IMR-90 (cell line): ENCODE measurements around the gene DGKB. TPM values are rescaled to one million over a fixed set of nuclear protein-coding genes. Genes with fewer than 3 reads are reported as not detected.

Source experiments
- ATAC-seq: fragments of 200-7000 bp; cut with Tn5 transposase; 2 replicates; pipeline ENCODE4 v1.9.1; 2020; ENCODE audit warnings: low read depth, mild to moderate bottlenecking, moderate library complexity
- BruUV-seq: library from RNA; stranded (reverse); fragments of 400-500 nt; replicated peaks from 2 replicates; lab custom pipeline; 2021; lab: Mats Ljungman, UMichigan
- CTCF ChIA-PET: fragments of 300-600 bp; formaldehyde crosslinking; extraction: SDS; loops from one replicate; lab custom pipeline; 2021; ENCODE audit warnings: antibody characterized with exemption; lab: Yijun Ruan, JAX
- POLR2A ChIA-PET: fragments of 300-600 bp; sonication (Branson Sonifier 250); formaldehyde crosslinking; loops from one replicate; lab custom pipeline; 2022; ENCODE audit warnings: antibody characterized with exemption; ENCODE audit not compliant: unreplicated experiment; lab: Charles Lee
- DNase-seq: peaks from one replicate; pipeline ENCODE4 v3.0.0; 2013
- H2AFZ ChIP-seq: replicated peaks from 2 replicates; pipeline ENCODE3; 2013; ENCODE audit warnings: low read length, mild to moderate bottlenecking; ENCODE audit not compliant: poor library complexity
- H2AK5ac ChIP-seq: 2 replicates; pipeline ENCODE4 v1.6.1; 2013; ENCODE audit warnings: low read depth, low read length, inconsistent platforms
- H2AK9ac ChIP-seq: replicated peaks from 2 replicates; pipeline ENCODE3; 2013; ENCODE audit warnings: mild to moderate bottlenecking, low read depth, low read length, moderate library complexity; ENCODE audit not compliant: poor library complexity
- H2BK120ac ChIP-seq: 2 replicates; pipeline ENCODE4 v1.6.1; 2013; ENCODE audit warnings: low read depth, low read length, inconsistent platforms
- H2BK15ac ChIP-seq: 3 replicates; pipeline ENCODE4 v1.6.1; 2013; ENCODE audit warnings: low read depth, low read length, inconsistent platforms
- H2BK20ac ChIP-seq: 2 replicates; pipeline ENCODE4 v1.6.1; 2013; ENCODE audit warnings: low read depth, mild to moderate bottlenecking, inconsistent platforms, low read length, moderate library complexity
- H2BK5ac ChIP-seq: 2 replicates; pipeline ENCODE4 v1.6.1; 2013; ENCODE audit warnings: mild to moderate bottlenecking, low read depth, low read length, inconsistent platforms; ENCODE audit not compliant: poor library complexity, severe bottlenecking
- H3K14ac ChIP-seq: replicated peaks from 2 replicates; pipeline ENCODE4 v1.6.1; 2013; ENCODE audit warnings: low read depth, low read length, inconsistent platforms
- H3K18ac ChIP-seq: 2 replicates; pipeline ENCODE4 v1.6.1; 2013; ENCODE audit warnings: low read depth, low read length, control low read depth
- H3K23ac ChIP-seq: 2 replicates; pipeline ENCODE4 v1.6.1; 2013; ENCODE audit warnings: low read depth, low read length, inconsistent platforms
- H3K27ac ChIP-seq: 2 replicates; pipeline ENCODE4 v1.5.1; 2013; ENCODE audit warnings: mild to moderate bottlenecking, control low read depth, low read length; ENCODE audit not compliant: insufficient read depth
- H3K27me3 ChIP-seq: 2 replicates; pipeline ENCODE4 v1.6.1; 2013; ENCODE audit warnings: low read length; ENCODE audit not compliant: control insufficient read depth, insufficient read depth
- H3K36me3 ChIP-seq: 2 replicates; pipeline ENCODE4 v1.6.1; 2013; ENCODE audit warnings: low read length, mixed read lengths; ENCODE audit not compliant: control insufficient read depth, insufficient read depth
- H3K4ac ChIP-seq: 2 replicates; pipeline ENCODE4 v1.6.1; 2013; ENCODE audit warnings: low read depth, low read length, inconsistent platforms
- H3K4me1 ChIP-seq: 2 replicates; pipeline ENCODE4 v1.6.1; 2013; ENCODE audit warnings: low read length, mixed read lengths; ENCODE audit not compliant: control insufficient read depth, insufficient read depth
- H3K4me2 ChIP-seq: 2 replicates; pipeline ENCODE4 v1.6.1; 2013; ENCODE audit warnings: low read depth, mild to moderate bottlenecking, control low read depth, low read length, moderate library complexity
- H3K4me3 ChIP-seq: 2 replicates; pipeline ENCODE4 v1.5.1; 2013; ENCODE audit warnings: low read depth, mild to moderate bottlenecking, control low read depth, low read length, moderate library complexity; ENCODE audit not compliant: insufficient read depth
- H3K56ac ChIP-seq: 2 replicates; pipeline ENCODE4 v1.6.1; 2013; ENCODE audit warnings: low read length, inconsistent platforms; ENCODE audit not compliant: insufficient read depth; ENCODE audit errors: extremely low read depth
- H3K79me1 ChIP-seq, 2 experiments: 2 replicates each; pipeline ENCODE4 v1.6.1; 2013; ENCODE audit warnings: low read length in 2 of 2, inconsistent platforms in 1 of 2, low read depth in 1 of 2
- H3K9ac ChIP-seq: 2 replicates; pipeline ENCODE4 v1.6.1; 2013; ENCODE audit warnings: low read depth, low read length, control low read depth
- H3K9me1 ChIP-seq: 2 replicates; pipeline ENCODE4 v1.6.1; 2013; ENCODE audit warnings: low read length, inconsistent platforms; ENCODE audit not compliant: insufficient read depth
- H3K9me3 ChIP-seq: 2 replicates; pipeline ENCODE4 v1.6.1; 2013; ENCODE audit warnings: low read length; ENCODE audit not compliant: control insufficient read depth, insufficient read depth
- H4K20me1 ChIP-seq: 2 replicates; pipeline ENCODE4 v1.6.1; 2013; ENCODE audit warnings: low read length, inconsistent platforms; ENCODE audit not compliant: insufficient read depth
- H4K5ac ChIP-seq: 2 replicates; pipeline ENCODE4 v1.6.1; 2013; ENCODE audit warnings: mild to moderate bottlenecking, low read depth, low read length, control low read depth
- H4K8ac ChIP-seq, 2 experiments: 2 replicates each; pipeline ENCODE4 v1.6.1; 2013; ENCODE audit warnings: low read depth in 2 of 2, low read length in 2 of 2, control low read depth in 1 of 2, inconsistent platforms in 1 of 2
- H4K91ac ChIP-seq: 2 replicates; pipeline ENCODE4 v1.6.1; 2013; ENCODE audit warnings: low read depth, low read length, inconsistent platforms; ENCODE audit not compliant: insufficient read depth
- BHLHE40 ChIP-seq: fragments of 150-350 bp; IDR thresholded peaks from 2 replicates; pipeline ENCODE4 v1.6.1; 2016; ENCODE audit warnings: mild to moderate bottlenecking, low read depth, low read length
- CEBPB ChIP-seq: IDR thresholded peaks from 2 replicates; pipeline ENCODE4 v1.6.1; 2012; ENCODE audit warnings: low read depth, low read length, improper control_type of control experiment
- CHD1 ChIP-seq: IDR thresholded peaks from 2 replicates; pipeline ENCODE4 v1.6.1; 2012; ENCODE audit warnings: low read depth, low read length, improper control_type of control experiment
- FOS ChIP-seq: fragments of 150-350 bp; IDR thresholded peaks from 2 replicates; pipeline ENCODE4 v1.6.1; 2016; ENCODE audit warnings: low read depth, low read length
- MAFK ChIP-seq: IDR thresholded peaks from 2 replicates; pipeline ENCODE4 v1.6.1; 2012; ENCODE audit warnings: low read depth, low read length, improper control_type of control experiment
- MAZ ChIP-seq: IDR thresholded peaks from 2 replicates; pipeline ENCODE4 v1.6.1; 2012; ENCODE audit warnings: low read depth, mild to moderate bottlenecking, low read length, improper control_type of control experiment, moderate library complexity, borderline replicate concordance
- MXI1 ChIP-seq: IDR thresholded peaks from 2 replicates; pipeline ENCODE4 v1.6.1; 2012; ENCODE audit warnings: low read depth, mild to moderate bottlenecking, low read length, moderate library complexity, borderline replicate concordance
- NFE2L2 ChIP-seq: fragments of 150-350 bp; IDR thresholded peaks from 2 replicates; pipeline ENCODE4 v1.6.1; 2016; ENCODE audit warnings: low read depth, mild to moderate bottlenecking, low read length
- POLR2A ChIP-seq: IDR thresholded peaks from 2 replicates; pipeline ENCODE4 v1.6.1; 2012; ENCODE audit warnings: mild to moderate bottlenecking, low read depth, low read length
- RAD21 ChIP-seq: IDR thresholded peaks from 2 replicates; pipeline ENCODE4 v1.6.1; 2012; ENCODE audit warnings: low read length, improper control_type of control experiment
- RCOR1 ChIP-seq: IDR thresholded peaks from 2 replicates; pipeline ENCODE4 v1.6.1; 2012; ENCODE audit warnings: mild to moderate bottlenecking, low read length, improper control_type of control experiment; ENCODE audit not compliant: insufficient replicate concordance
- RFX5 ChIP-seq: IDR thresholded peaks from 2 replicates; pipeline ENCODE4 v1.8.0; 2012; ENCODE audit warnings: low read depth, mild to moderate bottlenecking, low read length, moderate library complexity
- SMC3 ChIP-seq: fragments of 150-350 bp; IDR thresholded peaks from 2 replicates; pipeline ENCODE4 v1.6.1; 2016; ENCODE audit warnings: low read depth, mild to moderate bottlenecking, antibody characterized with exemption, low read length, moderate library complexity
- WGBS, 2 experiments: methylation state at CpG; one replicate each; pipeline versions ENCODE4 v1.1.5 to v1.1.7; 2013; ENCODE audit warnings: missing lambda C conversion rate in 2 of 2; ENCODE audit not compliant: insufficient read length in 1 of 2; ENCODE audit errors: extremely low coverage in 2 of 2; 5-methylcytosine and 5-hydroxymethylcytosine counted together
- dilution Hi-C: fragments of 300-500 bp; cut with HindIII; formaldehyde crosslinking; loops from one replicate; pipeline ENCODE4 v1.14.3; 2018; ENCODE audit warnings: low sequenced_read_pairs; ENCODE audit not compliant: unreplicated experiment
- in situ Hi-C: fragments of 300-500 bp; cut with MboI; formaldehyde crosslinking; loops from 3 replicates; pipeline ENCODE4 v1.14.3; 2019; ENCODE audit warnings: low sequenced_read_pairs, inconsistent platforms, mixed read lengths
- intact Hi-C: fragments of 100-400 bp; cut with micrococcal nuclease; formaldehyde crosslinking; loops from 2 replicates; pipeline ENCODE4 v1.10.0; 2022
- polyA plus RNA-seq, 3 experiments: library from polyadenylated mRNA; depleted of rRNA; stranded (reverse); fragments of >200 nt; gene quantifications; 2 replicates each; pipeline ENCODE4 v1.2.3, GENCODE V29; 2012; ENCODE audit warnings: low replicate concordance in 1 of 3
- total RNA-seq: library from RNA; depleted of rRNA; stranded (reverse); fragments of >200 nt; gene quantifications from 2 replicates; pipeline ENCODE4 v1.2.3, GENCODE V29; 2012
- TF ChIP-seq, protein P1 (sequence below): conservative IDR thresholded peaks from 2 replicates; pipeline ENCODE4 v1.5.1; 2012; ENCODE audit warnings: mild to moderate bottlenecking, low read depth, low read length, improper control_type of control experiment
- TF ChIP-seq, protein P2 (sequence below): fragments of 150-350 bp; IDR thresholded peaks from 2 replicates; pipeline ENCODE4 v1.6.1; 2016; ENCODE audit warnings: low read depth, mild to moderate bottlenecking, low read length, moderate library complexity, borderline replicate concordance
- TF ChIP-seq, protein P3 (sequence below): fragments of 150-350 bp; IDR thresholded peaks from 2 replicates; pipeline ENCODE4 v1.6.1; 2017; ENCODE audit warnings: mild to moderate bottlenecking, antibody characterized with exemption, low read length, low read depth

The DGKB gene
- total and polyA plus RNA-seq, 2 of the 4 experiments (the other 2 are of a cell fraction) = not detected

DNA sequence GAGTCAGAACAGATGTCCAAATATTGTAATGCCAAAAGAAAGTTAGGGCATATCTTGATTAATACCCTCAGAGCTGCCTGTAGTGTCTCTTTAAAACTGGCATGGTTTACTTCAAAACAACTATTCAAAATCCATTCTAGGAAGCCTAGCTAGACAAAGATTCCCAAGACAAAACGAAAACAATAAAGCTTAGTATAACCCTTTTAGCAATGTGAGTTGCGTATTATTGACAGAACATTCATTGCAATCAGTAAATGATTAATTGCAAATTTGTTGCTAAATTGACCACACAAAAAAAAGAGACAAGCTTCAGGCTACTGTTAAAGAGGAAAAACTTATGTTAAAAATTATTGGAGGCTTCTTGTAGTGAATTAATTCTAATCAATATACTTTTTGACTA is 406.9 kb downstream of the DGKB start:
- no peaks in the 10 kb centered on the region for H3K9me1 ChIP-seq
- ATAC-seq (no peak), DNase-seq (no peak)
- H2AK5ac ChIP-seq = no peak overlapping the region
- dilution Hi-C loops = no loop called here
- H2AFZ ChIP-seq = no peak overlapping the region
- H3K27me3 ChIP-seq = no peaks in the 10 kb centered on the region
- no peak overlapping the region for H3K18ac ChIP-seq
- no peak overlapping the region for H3K27ac ChIP-seq
- no peak overlapping the region for H4K5ac ChIP-seq
- no peak overlapping the region for H2AK9ac ChIP-seq
- no peak overlapping the region for H3K4ac ChIP-seq
- no peak overlapping the region for H4K91ac ChIP-seq
- no peak overlapping the region for H2BK20ac ChIP-seq
- H3K9me3 ChIP-seq = no peaks in the 10 kb centered on the region
- no peak overlapping the region for H2BK5ac ChIP-seq
- H2BK120ac ChIP-seq = no peak overlapping the region
- no peak overlapping the region for H3K14ac ChIP-seq
- intact Hi-C loops = no loop called here
- no peak overlapping the region for H3K4me3 ChIP-seq
- no peaks in the 10 kb centered on the region for H3K36me3 ChIP-seq
- ChIA-PET POLR2A (no interaction called here), CTCF (no interaction called here)
- no peaks in the 10 kb centered on the region for H3K4me1 ChIP-seq
- H3K23ac ChIP-seq = no peak overlapping the region
- no CpG with 5 or more reads among the region's 2 CpGs for WGBS, 2 experiments
- in situ Hi-C loops = no loop called here
- H3K9ac ChIP-seq = no peak overlapping the region
- no peak overlapping the region for H2BK15ac ChIP-seq
- no peak overlapping the region for H4K8ac ChIP-seq
- H3K79me1 ChIP-seq = no peaks in the 10 kb centered on the region
- H4K20me1 ChIP-seq = no peaks in the 10 kb centered on the region
- H3K4me2 ChIP-seq = no peak overlapping the region
- TF ChIP-seq CHD1 (no peak), FOS (no peak), CEBPB (no peak), RAD21 (no peak), MXI1 (no peak), BHLHE40 (no peak), SMC3 (no peak), MAFK (no peak), RCOR1 (no peak), RFX5 (no peak), NFE2L2 (no peak), MAZ (no peak), POLR2A (no peak)
- TF ChIP-seq, protein P1, sequence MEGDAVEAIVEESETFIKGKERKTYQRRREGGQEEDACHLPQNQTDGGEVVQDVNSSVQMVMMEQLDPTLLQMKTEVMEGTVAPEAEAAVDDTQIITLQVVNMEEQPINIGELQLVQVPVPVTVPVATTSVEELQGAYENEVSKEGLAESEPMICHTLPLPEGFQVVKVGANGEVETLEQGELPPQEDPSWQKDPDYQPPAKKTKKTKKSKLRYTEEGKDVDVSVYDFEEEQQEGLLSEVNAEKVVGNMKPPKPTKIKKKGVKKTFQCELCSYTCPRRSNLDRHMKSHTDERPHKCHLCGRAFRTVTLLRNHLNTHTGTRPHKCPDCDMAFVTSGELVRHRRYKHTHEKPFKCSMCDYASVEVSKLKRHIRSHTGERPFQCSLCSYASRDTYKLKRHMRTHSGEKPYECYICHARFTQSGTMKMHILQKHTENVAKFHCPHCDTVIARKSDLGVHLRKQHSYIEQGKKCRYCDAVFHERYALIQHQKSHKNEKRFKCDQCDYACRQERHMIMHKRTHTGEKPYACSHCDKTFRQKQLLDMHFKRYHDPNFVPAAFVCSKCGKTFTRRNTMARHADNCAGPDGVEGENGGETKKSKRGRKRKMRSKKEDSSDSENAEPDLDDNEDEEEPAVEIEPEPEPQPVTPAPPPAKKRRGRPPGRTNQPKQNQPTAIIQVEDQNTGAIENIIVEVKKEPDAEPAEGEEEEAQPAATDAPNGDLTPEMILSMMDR = no peak
- TF ChIP-seq, protein P2, sequence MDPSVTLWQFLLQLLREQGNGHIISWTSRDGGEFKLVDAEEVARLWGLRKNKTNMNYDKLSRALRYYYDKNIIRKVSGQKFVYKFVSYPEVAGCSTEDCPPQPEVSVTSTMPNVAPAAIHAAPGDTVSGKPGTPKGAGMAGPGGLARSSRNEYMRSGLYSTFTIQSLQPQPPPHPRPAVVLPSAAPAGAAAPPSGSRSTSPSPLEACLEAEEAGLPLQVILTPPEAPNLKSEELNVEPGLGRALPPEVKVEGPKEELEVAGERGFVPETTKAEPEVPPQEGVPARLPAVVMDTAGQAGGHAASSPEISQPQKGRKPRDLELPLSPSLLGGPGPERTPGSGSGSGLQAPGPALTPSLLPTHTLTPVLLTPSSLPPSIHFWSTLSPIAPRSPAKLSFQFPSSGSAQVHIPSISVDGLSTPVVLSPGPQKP = no peak
- TF ChIP-seq, protein P3, sequence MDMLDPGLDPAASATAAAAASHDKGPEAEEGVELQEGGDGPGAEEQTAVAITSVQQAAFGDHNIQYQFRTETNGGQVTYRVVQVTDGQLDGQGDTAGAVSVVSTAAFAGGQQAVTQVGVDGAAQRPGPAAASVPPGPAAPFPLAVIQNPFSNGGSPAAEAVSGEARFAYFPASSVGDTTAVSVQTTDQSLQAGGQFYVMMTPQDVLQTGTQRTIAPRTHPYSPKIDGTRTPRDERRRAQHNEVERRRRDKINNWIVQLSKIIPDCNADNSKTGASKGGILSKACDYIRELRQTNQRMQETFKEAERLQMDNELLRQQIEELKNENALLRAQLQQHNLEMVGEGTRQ = no peak
- no peak overlapping the region for H3K56ac ChIP-seq
- no TSS peak for BruUV-seq
